ENCODE data around the gene KIF1A. TPM values are rescaled to one million over a fixed set of nuclear protein-coding genes. Genes with fewer than 3 reads are reported as not detected.

The KIF1A gene
- total RNA-seq, 6 experiments from 2014 or later: not detected

- no peaks in the 10 kb centered on the region for H3K36me3 Mint-ChIP-seq (ENCODE audit: low read depth)
- no peaks in the 10 kb centered on the region for H3K4me1 Mint-ChIP-seq (ENCODE audit: low read depth)
- H3K4me3 Mint-ChIP-seq: no peak overlapping the region
- H3K27ac Mint-ChIP-seq: no peak overlapping the region
- peaks cover 38% of the 10 kb centered on the region for H3K27me3 Mint-ChIP-seq (ENCODE audit: insufficient read depth)
- no peak for TF ChIP-seq CTCF (IDR thresholded peaks at IDR 0.05)
- no peak for DNase-seq
- H3K9me3 Mint-ChIP-seq: peaks cover 2% of the 10 kb centered on the region; the same call in 1 of the 2 replicates
Measured at GRCh38 chr2:240806459-240806858, 13.6 kb downstream of the KIF1A start.

- Mint-ChIP-seq H3K9me3 (no peaks in the 10 kb centered on the region), H3K4me1 (ENCODE audit: low read depth) (no peaks in the 10 kb centered on the region), H3K27ac (no peak overlapping the region), H3K27me3 (ENCODE audit: insufficient read depth) (peaks cover 39% of the 10 kb centered on the region), H3K36me3 (ENCODE audit: low read depth) (no peaks in the 10 kb centered on the region), H3K4me3 (no peak overlapping the region)
- TF ChIP-seq CTCF (IDR thresholded peaks at IDR 0.05): no peak
- DNase-seq: no peak
Measured at GRCh38 chr2:240806006-240806405, 14.0 kb downstream of the KIF1A start.

- H3K27ac Mint-ChIP-seq: no peak overlapping the region
- H3K4me1 Mint-ChIP-seq (ENCODE audit: low read depth): no peaks in the 10 kb centered on the region
- no peak for TF ChIP-seq CTCF (IDR thresholded peaks at IDR 0.05)
- no peaks in the 10 kb centered on the region for H3K36me3 Mint-ChIP-seq (ENCODE audit: low read depth)
- H3K9me3 Mint-ChIP-seq: no peaks in the 10 kb centered on the region
- no peak overlapping the region for H3K4me3 Mint-ChIP-seq
- peaks cover 60% of the 10 kb centered on the region for H3K27me3 Mint-ChIP-seq (ENCODE audit: insufficient read depth)
- no peak for DNase-seq
Measured at GRCh38 chr2:240803191-240803590, 16.8 kb downstream of the KIF1A start.

- TF ChIP-seq CTCF (IDR thresholded peaks at IDR 0.05): no peak
- Mint-ChIP-seq H3K4me1 (ENCODE audit: low read depth) (no peaks in the 10 kb centered on the region), H3K36me3 (ENCODE audit: low read depth) (no peaks in the 10 kb centered on the region), H3K4me3 (no peak overlapping the region), H3K27ac (no peak overlapping the region), H3K9me3 (no peaks in the 10 kb centered on the region), H3K27me3 (ENCODE audit: insufficient read depth) (peaks cover 68% of the 10 kb centered on the region)
- no peak for DNase-seq
Measured at GRCh38 chr2:240799033-240799820, 20.8 kb downstream of the KIF1A start.

- no peaks in the 10 kb centered on the region for H3K9me3 Mint-ChIP-seq
- no peak overlapping the region for H3K27ac Mint-ChIP-seq
- H3K27me3 Mint-ChIP-seq (ENCODE audit: insufficient read depth): peaks cover 66% of the 10 kb centered on the region
- TF ChIP-seq CTCF (IDR thresholded peaks at IDR 0.05): no peak
- H3K36me3 Mint-ChIP-seq (ENCODE audit: low read depth): no peaks in the 10 kb centered on the region
- H3K4me3 Mint-ChIP-seq: no peak overlapping the region
- no peak for DNase-seq
- no peaks in the 10 kb centered on the region for H3K4me1 Mint-ChIP-seq (ENCODE audit: low read depth)
Measured at GRCh38 chr2:240798327-240798905, 21.6 kb downstream of the KIF1A start.
